GM12891 (cell line): ENCODE measurements around the gene TNPO1.
A peak's percentile ranks its signal among the peaks of the same experiment; 100 is the strongest.

ENCODE experiments used
- DNase-seq: peaks from one replicate; pipeline ENCODE4 v3.0.0; 2011; ENCODE audit warnings: low spot score; ENCODE audit not compliant: insufficient read length
- FAIRE-seq: peaks from 2 replicates; lab custom pipeline; 2011; peaks lifted over from hg19 to GRCh38; lab: Jason Lieb, UNC
- PAX5 ChIP-seq: IDR thresholded peaks from 2 replicates; pipeline ENCODE4 v1.6.1; 2011; ENCODE audit warnings: low read length, moderate library complexity, mild to moderate bottlenecking; ENCODE audit not compliant: insufficient read depth, severe bottlenecking
- POLR2A ChIP-seq: IDR thresholded peaks from 2 replicates; pipeline ENCODE4 v1.6.1; 2011; ENCODE audit warnings: low read depth, low read length, control low read depth
- POLR2AphosphoS5 ChIP-seq: IDR thresholded peaks from 2 replicates; pipeline ENCODE4 v1.6.1; 2011; ENCODE audit warnings: low read depth, low read length, control low read depth
- POU2F2 ChIP-seq: IDR thresholded peaks from 2 replicates; pipeline ENCODE4 v1.6.1; 2011; ENCODE audit warnings: low read depth, mild to moderate bottlenecking, control low read depth, low read length, moderate library complexity
- SPI1 ChIP-seq: IDR thresholded peaks from 2 replicates; pipeline ENCODE4 v1.6.1; 2011; ENCODE audit warnings: low read depth, low read length, control low read depth
- TAF1 ChIP-seq: IDR thresholded peaks from 2 replicates; pipeline ENCODE4 v1.6.1; 2011; ENCODE audit warnings: low read depth, low read length, control low read depth

Gene TNPO1

GRCh38 chr5:72848474-72849428 lies 32.3 kb downstream of the TNPO1 start:
- TF ChIP-seq TAF1, result 0 out of 2 replicates have a peak, but pooled peaks have one; percentile 33
- no peak for TF ChIP-seq SPI1
- no peak for TF ChIP-seq PAX5
- TF ChIP-seq POLR2A, result peak; percentile 46; the same call in 1 of the 2 replicates
- no peak for TF ChIP-seq POLR2AphosphoS5
- no peak for TF ChIP-seq POU2F2
- FAIRE-seq (peak; percentile 86), DNase-seq (peak; percentile 37)

GRCh38 chr5:72849546-72849945 lies 33.1 kb downstream of the TNPO1 start:
- no peak for DNase-seq
- TF ChIP-seq PAX5 (no peak), POLR2A (no peak), POLR2AphosphoS5 (no peak), TAF1 (no peak), SPI1 (no peak), POU2F2 (no peak)
- peak; percentile 23 for FAIRE-seq

- DNase-seq (no peak), FAIRE-seq (no peak)
- no peak for TF ChIP-seq POU2F2
- TF ChIP-seq SPI1, result no peak
- no peak for TF ChIP-seq PAX5
- TF ChIP-seq POLR2AphosphoS5, result no peak
- no peak for TF ChIP-seq TAF1
- TF ChIP-seq POLR2A, result no peak
Observed at GRCh38 chr5:72850113-72850512, 33.7 kb downstream of the TNPO1 start.

GRCh38 chr5:72852356-72852755 lies 35.9 kb downstream of the TNPO1 start:
- TF ChIP-seq TAF1 (no peak), POLR2AphosphoS5 (no peak), SPI1 (no peak), POU2F2 (no peak), POLR2A (no peak)
- DNase-seq (no peak), FAIRE-seq (no peak)

- TF ChIP-seq TAF1, result no peak
- no peak for TF ChIP-seq POU2F2
- no peak for TF ChIP-seq PAX5
- no peak for TF ChIP-seq SPI1
- no peak for TF ChIP-seq POLR2AphosphoS5
- TF ChIP-seq POLR2A, result no peak
- FAIRE-seq (no peak), DNase-seq (no peak)
Observed at GRCh38 chr5:72854419-72854818, 38.0 kb downstream of the TNPO1 start.

- TF ChIP-seq SPI1, result no peak
- TF ChIP-seq POLR2A, result no peak
- TF ChIP-seq PAX5, result no peak
- TF ChIP-seq TAF1, result no peak
- no peak for TF ChIP-seq POLR2AphosphoS5
- TF ChIP-seq POU2F2, result no peak
- DNase-seq (no peak), FAIRE-seq (no peak)
Observed at GRCh38 chr5:72855821-72856220, 39.4 kb downstream of the TNPO1 start.

- FAIRE-seq (no peak), DNase-seq (no peak)
- TF ChIP-seq SPI1, result no peak
- no peak for TF ChIP-seq POLR2AphosphoS5
- TF ChIP-seq POLR2A, result no peak
- TF ChIP-seq POU2F2, result no peak
- no peak for TF ChIP-seq PAX5
- TF ChIP-seq TAF1, result no peak
Observed at GRCh38 chr5:72857396-72857795, 40.9 kb downstream of the TNPO1 start.

- TF ChIP-seq POU2F2 (no peak), POLR2AphosphoS5 (no peak), TAF1 (no peak), SPI1 (no peak), POLR2A (no peak), PAX5 (no peak)
- DNase-seq, result no peak
- FAIRE-seq, result no peak
Observed at GRCh38 chr5:72859127-72859526, 42.7 kb downstream of the TNPO1 start.

- DNase-seq (no peak), FAIRE-seq (peak; percentile 20)
- TF ChIP-seq POU2F2, result no peak
- no peak for TF ChIP-seq POLR2A
- TF ChIP-seq TAF1, result no peak
- TF ChIP-seq POLR2AphosphoS5, result no peak
- no peak for TF ChIP-seq SPI1
- TF ChIP-seq PAX5, result no peak
Observed at GRCh38 chr5:72860499-72860898, 44.0 kb downstream of the TNPO1 start.

GRCh38 chr5:72871366-72872024 lies 55.0 kb downstream of the TNPO1 start:
- no peak for DNase-seq
- peak; percentile 38 for FAIRE-seq
- no peak for TF ChIP-seq POLR2A
